GM23338 (cell line): Measurements from ENCODE around the gene RUVBL1. TPM values are rescaled to one million over a fixed set of nuclear protein-coding genes. Genes with fewer than 3 reads are reported as not detected.

Experiments used
- ATAC-seq: fragments of 200-7000 bp; cut with Tn5 transposase; 3 replicates; pipeline ENCODE4 v1.9.1; 2020
- DNase-seq: peaks from one replicate; pipeline ENCODE4 v3.0.0-alpha.2; 2015; ENCODE audit warnings: low spot score
- H2AFZ ChIP-seq: fragments of 200-600 bp; sonication (generic); 2 replicates; pipeline ENCODE4 v1.8.0; 2016; ENCODE audit warnings: antibody characterized with exemption, mild to moderate bottlenecking, moderate library complexity
- H3F3A ChIP-seq: fragments of 200-600 bp; sonication (generic); replicated peaks from 2 replicates; pipeline ENCODE4 v1.8.0; 2017; ENCODE audit warnings: antibody characterized with exemption, mixed run types, low read depth
- H3K27ac ChIP-seq: fragments of 200-600 bp; sonication (generic); 2 replicates; pipeline ENCODE4 v1.6.1; 2016; ENCODE audit warnings: low read depth
- H3K27me3 ChIP-seq: fragments of 200-600 bp; sonication (generic); 2 replicates; pipeline ENCODE4 v1.8.0; 2016; ENCODE audit warnings: mild to moderate bottlenecking, mixed run types, moderate library complexity; ENCODE audit not compliant: insufficient read depth
- H3K36me3 ChIP-seq: fragments of 200-600 bp; sonication (generic); 2 replicates; pipeline ENCODE4 v1.8.0; 2016; ENCODE audit warnings: mild to moderate bottlenecking; ENCODE audit not compliant: insufficient read depth
- H3K4me1 ChIP-seq: fragments of 200-600 bp; sonication (generic); 2 replicates; pipeline ENCODE4 v1.8.0; 2016; ENCODE audit warnings: mild to moderate bottlenecking, moderate library complexity; ENCODE audit not compliant: insufficient read depth
- H3K4me2 ChIP-seq: fragments of 200-600 bp; sonication (generic); 2 replicates; pipeline ENCODE4 v1.7.1; 2017; ENCODE audit warnings: mixed run types
- H3K4me3 ChIP-seq: fragments of 200-600 bp; sonication (generic); 2 replicates; pipeline ENCODE4 v1.6.1; 2016; ENCODE audit warnings: mixed run types
- H3K79me2 ChIP-seq: fragments of 200-600 bp; sonication (generic); replicated peaks from 2 replicates; pipeline ENCODE4 v1.8.0; 2017; ENCODE audit warnings: mild to moderate bottlenecking; ENCODE audit not compliant: insufficient read depth
- H3K9me2 ChIP-seq: fragments of 200-600 bp; sonication (generic); 2 replicates; pipeline ENCODE4 v1.8.0; 2017; ENCODE audit not compliant: insufficient read depth
- H4K20me1 ChIP-seq: fragments of 200-600 bp; sonication (generic); replicated peaks from 2 replicates; pipeline ENCODE4 v1.8.0; 2017; ENCODE audit warnings: mild to moderate bottlenecking; ENCODE audit not compliant: insufficient read depth
- H3K27ac Mint-ChIP-seq: 2 replicates; pipeline ENCODE4 v1.8.0; 2020; ENCODE audit warnings: inconsistent platforms, mild to moderate bottlenecking, moderate library complexity, mixed read lengths
- H3K27me3 Mint-ChIP-seq: 3 replicates; pipeline ENCODE4 v1.8.0; 2022; ENCODE audit warnings: low read depth, mild to moderate bottlenecking, moderate library complexity, mixed read lengths, inconsistent platforms; ENCODE audit not compliant: insufficient read depth, poor library complexity
- H3K36me3 Mint-ChIP-seq: 3 replicates; pipeline ENCODE4 v1.8.0; 2021; ENCODE audit warnings: low read depth, mild to moderate bottlenecking, inconsistent platforms, moderate library complexity, mixed read lengths
- H3K4me1 Mint-ChIP-seq: 3 replicates; pipeline ENCODE4 v1.8.0; 2020; ENCODE audit warnings: mild to moderate bottlenecking, inconsistent platforms, mixed read lengths
- H3K4me3 Mint-ChIP-seq: 3 replicates; pipeline ENCODE4 v1.8.0; 2021; ENCODE audit warnings: moderate library complexity, mild to moderate bottlenecking, inconsistent platforms, mixed read lengths
- H3K9me3 Mint-ChIP-seq: 3 replicates; pipeline ENCODE4 v1.8.0; 2020; ENCODE audit warnings: moderate library complexity, mild to moderate bottlenecking, inconsistent platforms, mixed read lengths
- CREB1 ChIP-seq: fragments of 250-450 bp; sonication (Bioruptor Pico); IDR thresholded peaks from 2 replicates; pipeline ENCODE4 v1.5.0; 2020; ENCODE audit warnings: low read depth, mild to moderate bottlenecking, moderate library complexity
- EZH2 ChIP-seq: fragments of 200-600 bp; sonication (generic); IDR thresholded peaks from one replicate; pipeline ENCODE4 v1.8.0; 2017; ENCODE audit warnings: antibody characterized with exemption, mild to moderate bottlenecking, low read depth; ENCODE audit not compliant: unreplicated experiment
- EZH2phosphoT487 ChIP-seq: fragments of 200-600 bp; sonication (generic); IDR thresholded peaks from one replicate; pipeline ENCODE4 v1.8.1; 2018; ENCODE audit warnings: antibody characterized with exemption; ENCODE audit not compliant: unreplicated experiment
- JUNB ChIP-seq: IDR thresholded peaks from one replicate; pipeline ENCODE4 v1.6.1; 2016; ENCODE audit warnings: antibody characterized with exemption; ENCODE audit not compliant: unreplicated experiment
- NANOG ChIP-seq: IDR thresholded peaks from 2 replicates; pipeline ENCODE4 v1.6.1; 2016; ENCODE audit warnings: antibody characterized with exemption, borderline replicate concordance
- POLR2AphosphoS5 ChIP-seq: IDR thresholded peaks from 2 replicates; pipeline ENCODE4 v1.6.1; 2016; ENCODE audit warnings: antibody characterized with exemption, low read depth
- ZNF331 ChIP-seq: fragments of 250-450 bp; sonication (Bioruptor Pico); IDR thresholded peaks from 2 replicates; pipeline ENCODE4 v1.5.0; 2020; ENCODE audit warnings: low read depth, mild to moderate bottlenecking, moderate library complexity
- polyA plus RNA-seq: library from polyadenylated mRNA; unstranded; fragments of >200 nt; fragmentation: Nextera tagmentation; extraction: Ambion mirVana; gene quantifications from 2 replicates; pipeline ENCODE4 v1.2.1, GENCODE V29; 2016
- total RNA-seq: library from RNA; depleted of rRNA; stranded (reverse); fragments of >200 nt; shearing (Covaris generic); gene quantifications from 2 replicates; pipeline ENCODE4 v1.2.3, GENCODE V29; 2014
- TF ChIP-seq, protein P1 (sequence below): IDR thresholded peaks from one replicate; pipeline ENCODE4 v1.6.1; 2018; ENCODE audit warnings: antibody characterized with exemption; ENCODE audit not compliant: unreplicated experiment
- TF ChIP-seq, protein P2 (sequence below): IDR thresholded peaks from 2 replicates; pipeline ENCODE4 v1.6.1; 2016; ENCODE audit warnings: antibody characterized with exemption
- TF ChIP-seq, protein P3 (sequence below), 2 experiments: fragments of 200-600 bp in 1 of 2; sonication (generic) in 1 of 2; conservative IDR thresholded peaks; 2 replicates each; pipeline versions ENCODE4 v1.5.1 to v1.6.1; 2016 to 2017; ENCODE audit warnings: antibody characterized with exemption in 2 of 2, low read depth in 2 of 2, mild to moderate bottlenecking in 2 of 2, moderate library complexity in 1 of 2
- TF ChIP-seq, protein P4 (sequence below): fragments of 250-450 bp; sonication (Bioruptor Pico); IDR thresholded peaks from 2 replicates; pipeline ENCODE4 v1.5.0; 2020; ENCODE audit warnings: mild to moderate bottlenecking, moderate library complexity

Gene RUVBL1
- total and polyA plus RNA-seq, 2 experiments from 2014 or later, result 133 to 136 TPM

DNA sequence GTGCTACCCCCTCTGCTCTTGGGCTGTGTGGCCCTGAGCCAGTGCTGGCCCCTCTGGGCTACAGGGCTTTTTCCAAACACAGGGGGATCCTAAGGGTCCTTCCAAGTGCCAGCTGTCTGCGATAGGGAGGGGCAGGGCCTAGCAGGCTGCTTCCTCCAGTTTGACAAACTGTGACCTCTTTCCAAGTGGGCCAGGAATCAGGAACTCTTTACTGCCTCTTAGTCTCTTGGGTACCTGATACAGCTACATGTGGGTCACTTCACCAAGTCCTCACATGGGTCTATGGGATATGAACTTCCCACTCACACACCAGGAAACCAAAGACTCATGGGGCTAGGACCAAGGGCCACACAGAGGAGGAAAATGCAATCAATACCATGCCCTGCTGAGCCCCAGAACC lies 45.9 kb downstream of the RUVBL1 start:
- H3K4me2 ChIP-seq, result peak overlapping the region; percentile 93
- H4K20me1 ChIP-seq, result peaks cover 27% of the 10 kb centered on the region
- TF ChIP-seq NANOG (no peak), POLR2AphosphoS5 (no peak), ZNF331 (CRISPR knock-in tag) (no peak), CREB1 (CRISPR knock-in tag) (no peak), EZH2phosphoT487 (no peak), EZH2 (no peak), JUNB (no peak)
- TF ChIP-seq, protein P1, sequence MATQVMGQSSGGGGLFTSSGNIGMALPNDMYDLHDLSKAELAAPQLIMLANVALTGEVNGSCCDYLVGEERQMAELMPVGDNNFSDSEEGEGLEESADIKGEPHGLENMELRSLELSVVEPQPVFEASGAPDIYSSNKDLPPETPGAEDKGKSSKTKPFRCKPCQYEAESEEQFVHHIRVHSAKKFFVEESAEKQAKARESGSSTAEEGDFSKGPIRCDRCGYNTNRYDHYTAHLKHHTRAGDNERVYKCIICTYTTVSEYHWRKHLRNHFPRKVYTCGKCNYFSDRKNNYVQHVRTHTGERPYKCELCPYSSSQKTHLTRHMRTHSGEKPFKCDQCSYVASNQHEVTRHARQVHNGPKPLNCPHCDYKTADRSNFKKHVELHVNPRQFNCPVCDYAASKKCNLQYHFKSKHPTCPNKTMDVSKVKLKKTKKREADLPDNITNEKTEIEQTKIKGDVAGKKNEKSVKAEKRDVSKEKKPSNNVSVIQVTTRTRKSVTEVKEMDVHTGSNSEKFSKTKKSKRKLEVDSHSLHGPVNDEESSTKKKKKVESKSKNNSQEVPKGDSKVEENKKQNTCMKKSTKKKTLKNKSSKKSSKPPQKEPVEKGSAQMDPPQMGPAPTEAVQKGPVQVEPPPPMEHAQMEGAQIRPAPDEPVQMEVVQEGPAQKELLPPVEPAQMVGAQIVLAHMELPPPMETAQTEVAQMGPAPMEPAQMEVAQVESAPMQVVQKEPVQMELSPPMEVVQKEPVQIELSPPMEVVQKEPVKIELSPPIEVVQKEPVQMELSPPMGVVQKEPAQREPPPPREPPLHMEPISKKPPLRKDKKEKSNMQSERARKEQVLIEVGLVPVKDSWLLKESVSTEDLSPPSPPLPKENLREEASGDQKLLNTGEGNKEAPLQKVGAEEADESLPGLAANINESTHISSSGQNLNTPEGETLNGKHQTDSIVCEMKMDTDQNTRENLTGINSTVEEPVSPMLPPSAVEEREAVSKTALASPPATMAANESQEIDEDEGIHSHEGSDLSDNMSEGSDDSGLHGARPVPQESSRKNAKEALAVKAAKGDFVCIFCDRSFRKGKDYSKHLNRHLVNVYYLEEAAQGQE, result no peak
- TF ChIP-seq, protein P2, sequence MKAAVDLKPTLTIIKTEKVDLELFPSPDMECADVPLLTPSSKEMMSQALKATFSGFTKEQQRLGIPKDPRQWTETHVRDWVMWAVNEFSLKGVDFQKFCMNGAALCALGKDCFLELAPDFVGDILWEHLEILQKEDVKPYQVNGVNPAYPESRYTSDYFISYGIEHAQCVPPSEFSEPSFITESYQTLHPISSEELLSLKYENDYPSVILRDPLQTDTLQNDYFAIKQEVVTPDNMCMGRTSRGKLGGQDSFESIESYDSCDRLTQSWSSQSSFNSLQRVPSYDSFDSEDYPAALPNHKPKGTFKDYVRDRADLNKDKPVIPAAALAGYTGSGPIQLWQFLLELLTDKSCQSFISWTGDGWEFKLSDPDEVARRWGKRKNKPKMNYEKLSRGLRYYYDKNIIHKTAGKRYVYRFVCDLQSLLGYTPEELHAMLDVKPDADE, result no peak
- TF ChIP-seq, protein P3, sequence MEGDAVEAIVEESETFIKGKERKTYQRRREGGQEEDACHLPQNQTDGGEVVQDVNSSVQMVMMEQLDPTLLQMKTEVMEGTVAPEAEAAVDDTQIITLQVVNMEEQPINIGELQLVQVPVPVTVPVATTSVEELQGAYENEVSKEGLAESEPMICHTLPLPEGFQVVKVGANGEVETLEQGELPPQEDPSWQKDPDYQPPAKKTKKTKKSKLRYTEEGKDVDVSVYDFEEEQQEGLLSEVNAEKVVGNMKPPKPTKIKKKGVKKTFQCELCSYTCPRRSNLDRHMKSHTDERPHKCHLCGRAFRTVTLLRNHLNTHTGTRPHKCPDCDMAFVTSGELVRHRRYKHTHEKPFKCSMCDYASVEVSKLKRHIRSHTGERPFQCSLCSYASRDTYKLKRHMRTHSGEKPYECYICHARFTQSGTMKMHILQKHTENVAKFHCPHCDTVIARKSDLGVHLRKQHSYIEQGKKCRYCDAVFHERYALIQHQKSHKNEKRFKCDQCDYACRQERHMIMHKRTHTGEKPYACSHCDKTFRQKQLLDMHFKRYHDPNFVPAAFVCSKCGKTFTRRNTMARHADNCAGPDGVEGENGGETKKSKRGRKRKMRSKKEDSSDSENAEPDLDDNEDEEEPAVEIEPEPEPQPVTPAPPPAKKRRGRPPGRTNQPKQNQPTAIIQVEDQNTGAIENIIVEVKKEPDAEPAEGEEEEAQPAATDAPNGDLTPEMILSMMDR (conservative IDR thresholded peaks at IDR 0.05; ENCODE audit: low read depth in 2 of 2), result no peak
- TF ChIP-seq, protein P4, sequence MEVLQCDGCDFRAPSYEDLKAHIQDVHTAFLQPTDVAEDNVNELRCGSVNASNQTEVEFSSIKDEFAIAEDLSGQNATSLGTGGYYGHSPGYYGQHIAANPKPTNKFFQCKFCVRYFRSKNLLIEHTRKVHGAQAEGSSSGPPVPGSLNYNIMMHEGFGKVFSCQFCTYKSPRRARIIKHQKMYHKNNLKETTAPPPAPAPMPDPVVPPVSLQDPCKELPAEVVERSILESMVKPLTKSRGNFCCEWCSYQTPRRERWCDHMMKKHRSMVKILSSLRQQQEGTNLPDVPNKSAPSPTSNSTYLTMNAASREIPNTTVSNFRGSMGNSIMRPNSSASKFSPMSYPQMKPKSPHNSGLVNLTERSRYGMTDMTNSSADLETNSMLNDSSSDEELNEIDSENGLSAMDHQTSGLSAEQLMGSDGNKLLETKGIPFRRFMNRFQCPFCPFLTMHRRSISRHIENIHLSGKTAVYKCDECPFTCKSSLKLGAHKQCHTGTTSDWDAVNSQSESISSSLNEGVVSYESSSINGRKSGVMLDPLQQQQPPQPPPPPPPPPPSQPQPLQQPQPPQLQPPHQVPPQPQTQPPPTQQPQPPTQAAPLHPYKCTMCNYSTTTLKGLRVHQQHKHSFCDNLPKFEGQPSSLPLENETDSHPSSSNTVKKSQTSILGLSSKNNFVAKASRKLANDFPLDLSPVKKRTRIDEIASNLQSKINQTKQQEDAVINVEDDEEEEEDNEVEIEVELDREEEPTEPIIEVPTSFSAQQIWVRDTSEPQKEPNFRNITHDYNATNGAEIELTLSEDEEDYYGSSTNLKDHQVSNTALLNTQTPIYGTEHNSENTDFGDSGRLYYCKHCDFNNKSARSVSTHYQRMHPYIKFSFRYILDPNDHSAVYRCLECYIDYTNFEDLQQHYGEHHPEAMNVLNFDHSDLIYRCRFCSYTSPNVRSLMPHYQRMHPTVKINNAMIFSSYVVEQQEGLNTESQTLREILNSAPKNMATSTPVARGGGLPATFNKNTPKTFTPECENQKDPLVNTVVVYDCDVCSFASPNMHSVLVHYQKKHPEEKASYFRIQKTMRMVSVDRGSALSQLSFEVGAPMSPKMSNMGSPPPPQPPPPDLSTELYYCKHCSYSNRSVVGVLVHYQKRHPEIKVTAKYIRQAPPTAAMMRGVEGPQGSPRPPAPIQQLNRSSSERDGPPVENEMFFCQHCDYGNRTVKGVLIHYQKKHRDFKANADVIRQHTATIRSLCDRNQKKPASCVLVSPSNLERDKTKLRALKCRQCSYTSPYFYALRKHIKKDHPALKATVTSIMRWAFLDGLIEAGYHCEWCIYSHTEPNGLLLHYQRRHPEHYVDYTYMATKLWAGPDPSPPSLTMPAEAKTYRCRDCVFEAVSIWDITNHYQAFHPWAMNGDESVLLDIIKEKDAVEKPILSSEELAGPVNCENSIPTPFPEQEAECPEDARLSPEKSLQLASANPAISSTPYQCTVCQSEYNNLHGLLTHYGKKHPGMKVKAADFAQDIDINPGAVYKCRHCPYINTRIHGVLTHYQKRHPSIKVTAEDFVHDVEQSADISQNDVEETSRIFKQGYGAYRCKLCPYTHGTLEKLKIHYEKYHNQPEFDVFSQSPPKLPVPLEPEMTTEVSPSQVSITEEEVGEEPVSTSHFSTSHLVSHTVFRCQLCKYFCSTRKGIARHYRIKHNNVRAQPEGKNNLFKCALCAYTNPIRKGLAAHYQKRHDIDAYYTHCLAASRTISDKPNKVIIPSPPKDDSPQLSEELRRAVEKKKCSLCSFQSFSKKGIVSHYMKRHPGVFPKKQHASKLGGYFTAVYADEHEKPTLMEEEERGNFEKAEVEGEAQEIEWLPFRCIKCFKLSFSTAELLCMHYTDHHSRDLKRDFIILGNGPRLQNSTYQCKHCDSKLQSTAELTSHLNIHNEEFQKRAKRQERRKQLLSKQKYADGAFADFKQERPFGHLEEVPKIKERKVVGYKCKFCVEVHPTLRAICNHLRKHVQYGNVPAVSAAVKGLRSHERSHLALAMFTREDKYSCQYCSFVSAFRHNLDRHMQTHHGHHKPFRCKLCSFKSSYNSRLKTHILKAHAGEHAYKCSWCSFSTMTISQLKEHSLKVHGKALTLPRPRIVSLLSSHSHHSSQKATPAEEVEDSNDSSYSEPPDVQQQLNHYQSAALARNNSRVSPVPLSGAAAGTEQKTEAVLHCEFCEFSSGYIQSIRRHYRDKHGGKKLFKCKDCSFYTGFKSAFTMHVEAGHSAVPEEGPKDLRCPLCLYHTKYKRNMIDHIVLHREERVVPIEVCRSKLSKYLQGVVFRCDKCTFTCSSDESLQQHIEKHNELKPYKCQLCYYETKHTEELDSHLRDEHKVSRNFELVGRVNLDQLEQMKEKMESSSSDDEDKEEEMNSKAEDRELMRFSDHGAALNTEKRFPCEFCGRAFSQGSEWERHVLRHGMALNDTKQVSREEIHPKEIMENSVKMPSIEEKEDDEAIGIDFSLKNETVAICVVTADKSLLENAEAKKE (CRISPR knock-in tag), result no peak
- 0 out of 2 replicates have a peak, but pooled peaks cover 4% of the 10 kb centered on the region for H3F3A ChIP-seq
- peaks cover 15% of the 10 kb centered on the region; the same call in 1 of the 2 replicates for H3K4me1 ChIP-seq
- H2AFZ ChIP-seq, result no peak overlapping the region
- no peak overlapping the region for H3K27ac ChIP-seq
- Mint-ChIP-seq H3K9me3 (no peaks in the 10 kb centered on the region), H3K36me3 (peaks cover 44% of the 10 kb centered on the region), H3K27ac (no peak overlapping the region), H3K4me1 (peaks cover 12% of the 10 kb centered on the region), H3K27me3 (peaks cover 15% of the 10 kb centered on the region), H3K4me3 (peak overlapping the region; percentile 54; the same call in 2 of the 3 replicates)
- H3K4me3 ChIP-seq, result peak overlapping the region; percentile 68
- no peaks in the 10 kb centered on the region for H3K9me2 ChIP-seq
- H3K79me2 ChIP-seq, result no peaks in the 10 kb centered on the region
- DNase-seq, result no peak
- H3K36me3 ChIP-seq, result peaks cover 3% of the 10 kb centered on the region; the same call in 1 of the 2 replicates
- no peak for ATAC-seq
- no peaks in the 10 kb centered on the region for H3K27me3 ChIP-seq
